IPS-NIHi7 (cell line): ENCODE results near the gene DFFA.
"Not testable (repeated sequence)": the region's sequence is repeated elsewhere in the genome, so short reads cannot be mapped to it uniquely, and the experiment has no call there.

ENCODE experiments used
- DNase-seq: peaks from one replicate; pipeline ENCODE4 v3.0.0; 2012; ENCODE audit warnings: mixed read lengths; ENCODE audit errors: extremely low spot score

Gene DFFA

GRCh38 chr1:10506046-10506676 is 33.8 kb upstream of the DFFA start:
- DNase-seq: not testable (repeated sequence)

- DNase-seq: no peak
Observed at GRCh38 chr1:10504249-10504648, 31.9 kb upstream of the DFFA start.

DNA sequence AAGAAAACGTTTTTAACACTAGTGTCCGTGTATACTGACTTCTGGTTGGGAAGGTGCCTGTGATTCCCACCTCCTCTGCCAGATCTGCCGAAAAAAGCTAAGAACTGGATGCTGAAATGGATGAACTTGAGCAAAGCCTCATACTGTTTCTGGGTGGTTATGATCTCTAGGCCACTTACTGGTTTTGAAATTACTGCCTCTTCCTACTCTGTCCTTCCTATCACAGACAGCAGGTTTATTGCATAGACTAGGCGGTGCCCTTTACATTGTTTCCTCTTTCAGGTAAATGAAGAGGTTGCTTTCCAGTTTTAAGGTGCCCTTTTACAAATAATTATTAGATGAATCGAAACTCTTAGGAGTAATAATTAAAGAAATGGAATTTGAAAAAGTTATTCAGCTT is 29.9 kb upstream of the DFFA start:
- DNase-seq: no peak

- no peak for DNase-seq
Observed at GRCh38 chr1:10498231-10498630, 25.9 kb upstream of the DFFA start.

GRCh38 chr1:10497109-10497508 is 24.8 kb upstream of the DFFA start:
- DNase-seq: no peak

GRCh38 chr1:10495952-10496351 is 23.6 kb upstream of the DFFA start:
- no peak for DNase-seq

- DNase-seq: no peak
Observed at GRCh38 chr1:10495475-10495817, 23.1 kb upstream of the DFFA start.

DNA sequence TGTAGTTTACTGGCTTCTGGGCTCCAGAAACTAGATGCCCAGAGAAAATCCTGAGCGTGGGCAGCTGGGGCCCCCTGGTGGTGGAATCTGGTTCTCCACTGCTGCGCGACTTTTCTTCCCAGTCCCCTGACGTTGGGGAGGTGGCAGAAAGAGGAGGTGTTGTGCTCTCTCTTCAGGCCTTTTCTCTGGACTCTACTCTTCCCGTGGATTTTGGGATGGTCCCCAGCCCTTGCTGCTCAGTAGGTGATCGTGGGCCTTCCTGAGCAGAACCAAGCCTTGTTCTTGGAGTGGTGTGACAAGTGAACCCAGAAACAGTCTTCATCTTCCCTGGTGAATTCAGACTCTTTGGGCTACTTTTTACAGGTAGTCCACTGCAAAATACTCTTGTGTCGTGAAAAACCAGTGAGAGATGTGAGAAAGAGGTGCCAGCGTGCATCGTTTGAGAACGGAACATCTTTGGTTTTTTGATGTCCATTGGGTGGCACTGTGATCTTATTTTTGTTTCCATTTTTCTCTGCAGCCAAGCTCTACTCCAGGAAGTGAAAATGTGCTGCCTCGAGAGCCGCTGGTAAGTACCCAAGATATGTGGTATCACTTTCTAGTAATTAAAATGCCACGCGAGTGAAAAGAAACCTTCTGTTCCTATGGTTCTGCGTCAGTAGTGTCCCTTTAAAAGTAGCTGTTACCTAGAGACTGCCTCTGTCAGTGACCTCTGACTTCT is 22.6 kb upstream of the DFFA start:
- DNase-seq: peak; percentile 86

DNA sequence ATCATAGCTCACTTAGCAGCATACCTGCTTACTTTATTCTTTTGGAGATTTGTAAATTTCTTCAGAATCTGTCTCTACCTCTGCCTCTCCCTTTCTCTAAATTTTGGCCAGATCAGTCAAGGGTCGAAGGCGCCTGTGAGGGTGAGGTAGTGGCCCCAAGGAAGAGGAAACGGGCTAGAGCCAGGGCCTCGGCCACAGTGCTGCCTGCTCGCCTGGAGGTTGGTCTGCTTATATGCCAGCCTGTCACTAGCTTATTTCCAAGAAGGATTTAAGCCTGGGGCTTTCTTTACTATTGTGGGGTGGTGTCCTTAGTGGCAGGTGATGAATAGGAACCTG is 22.1 kb upstream of the DFFA start:
- DNase-seq: no peak

DNA sequence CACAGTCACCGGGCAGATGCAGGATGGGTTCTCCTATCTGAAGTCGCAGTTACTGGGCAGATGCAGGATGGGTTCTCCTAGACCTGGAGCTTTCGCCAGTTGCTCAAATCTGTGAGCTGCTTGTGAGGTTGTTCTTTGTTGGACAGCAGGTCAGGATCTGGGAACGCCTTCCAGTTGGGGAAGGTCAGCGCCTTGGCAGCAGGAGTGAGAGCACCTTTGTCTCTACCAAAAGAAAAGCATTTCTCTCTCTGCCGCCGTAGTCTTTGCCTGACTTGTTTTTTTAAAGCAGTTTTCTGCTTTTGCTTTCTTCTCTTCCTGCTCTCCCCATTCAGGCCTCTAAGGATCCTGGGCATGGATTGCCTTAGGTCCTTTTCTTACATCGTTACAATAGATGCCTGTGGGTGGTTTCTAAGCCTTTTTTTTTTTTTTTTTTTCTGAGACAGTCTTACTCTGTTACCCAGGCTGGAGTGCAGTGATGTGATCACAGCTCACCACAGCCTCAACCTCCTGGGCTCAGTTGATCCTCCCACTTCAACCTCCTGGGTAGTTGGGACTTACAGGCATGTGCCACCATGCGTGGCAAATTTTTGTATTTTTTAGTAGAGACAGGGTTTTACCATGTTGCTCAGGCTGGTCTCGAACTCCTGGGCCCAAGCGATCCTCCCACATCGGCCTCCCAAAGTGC is 18.1 kb upstream of the DFFA start:
- DNase-seq: no peak

GRCh38 chr1:10489291-10490055 is 17.1 kb upstream of the DFFA start:
- DNase-seq: no peak

GRCh38 chr1:10484521-10484920 is 12.2 kb upstream of the DFFA start:
- no peak for DNase-seq

DNA sequence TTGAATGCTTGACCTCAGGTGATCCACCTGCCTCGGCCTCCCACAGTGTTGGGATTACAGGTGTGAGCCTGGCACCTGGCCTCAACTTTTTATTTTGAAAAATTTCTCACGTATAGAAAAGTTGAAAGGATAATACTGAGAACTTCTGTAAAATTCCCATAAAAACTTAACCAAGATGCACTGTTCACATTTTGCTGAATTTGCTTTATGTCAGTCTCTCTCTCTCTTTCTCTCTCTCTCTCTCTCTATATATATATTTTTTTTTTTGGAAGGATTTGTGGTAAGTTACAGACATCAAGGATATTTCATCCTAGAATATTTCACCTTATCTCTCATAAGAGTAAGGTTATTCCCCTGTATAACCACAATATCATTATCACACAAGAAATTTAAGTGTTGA is 8.3 kb upstream of the DFFA start:
- no peak for DNase-seq

- DNase-seq: no peak
Observed at GRCh38 chr1:10479296-10479695, 7.0 kb upstream of the DFFA start.

- no peak for DNase-seq
Observed at GRCh38 chr1:10475510-10475909, 3.2 kb upstream of the DFFA start.

GRCh38 chr1:10474613-10475507 is 2.5 kb upstream of the DFFA start, which contains the start of gene PEX14:
TSS of gene PEX14 (plus strand) at chr1:10474950. CDS start at chr1:10474967, 17 bp downstream.
- DNase-seq: peak; percentile 96

- not testable (repeated sequence) for DNase-seq
Observed at GRCh38 chr1:10474309-10474612, 1.9 kb upstream of the DFFA start.

DNA sequence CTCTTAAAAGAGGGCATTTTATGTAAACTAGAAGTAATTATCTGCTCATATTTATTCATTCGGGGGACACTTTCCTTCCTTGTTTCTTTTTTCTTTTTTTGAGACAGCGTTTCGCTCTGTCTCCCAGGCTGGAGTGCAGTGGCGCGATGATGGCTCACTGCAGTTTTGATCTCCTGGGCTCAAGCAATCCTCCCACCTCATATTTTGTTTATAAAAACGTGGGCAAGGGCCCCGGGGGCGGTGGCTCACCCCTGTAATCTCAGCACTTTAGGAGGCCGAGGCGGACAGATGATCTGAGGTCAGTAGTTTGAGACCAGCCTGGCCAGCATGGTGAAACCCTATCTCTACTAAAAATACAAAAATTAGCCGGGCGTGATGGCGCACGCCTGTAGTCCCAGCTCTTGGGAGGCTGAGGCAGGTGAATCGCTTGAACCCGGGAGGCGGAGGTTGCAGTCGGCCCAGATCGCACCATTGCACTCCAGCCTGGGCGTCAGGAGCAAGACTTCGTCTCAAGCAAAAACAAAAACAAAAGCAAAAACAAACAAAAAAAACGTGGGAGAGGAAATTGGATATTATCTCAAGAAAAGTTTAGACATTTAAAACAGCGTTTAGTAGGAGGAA is 926 bp upstream of the DFFA start:
- no peak for DNase-seq

- no peak for DNase-seq
Observed at GRCh38 chr1:10471411-10472219, 714 bp downstream of the DFFA start.

GRCh38 chr1:10470043-10470442 is 2.3 kb downstream of the DFFA start:
- DNase-seq: no peak
